GM12891 (cell line): ENCODE results near the gene KIF3C.
"Not testable (repeated sequence)": the region's sequence is repeated elsewhere in the genome, so short reads cannot be mapped to it uniquely, and the experiment has no call there.

Experiments used
- DNase-seq: peaks from one replicate; pipeline ENCODE4 v3.0.0; 2011; ENCODE audit warnings: low spot score; ENCODE audit not compliant: insufficient read length
- FAIRE-seq: peaks from 2 replicates; lab custom pipeline; 2011; peaks lifted over from hg19 to GRCh38; lab: Jason Lieb, UNC
- PAX5 ChIP-seq: IDR thresholded peaks from 2 replicates; pipeline ENCODE4 v1.6.1; 2011; ENCODE audit warnings: low read length, moderate library complexity, mild to moderate bottlenecking; ENCODE audit not compliant: insufficient read depth, severe bottlenecking
- POLR2A ChIP-seq: IDR thresholded peaks from 2 replicates; pipeline ENCODE4 v1.6.1; 2011; ENCODE audit warnings: low read depth, low read length, control low read depth
- POLR2AphosphoS5 ChIP-seq: IDR thresholded peaks from 2 replicates; pipeline ENCODE4 v1.6.1; 2011; ENCODE audit warnings: low read depth, low read length, control low read depth
- POU2F2 ChIP-seq: IDR thresholded peaks from 2 replicates; pipeline ENCODE4 v1.6.1; 2011; ENCODE audit warnings: low read depth, mild to moderate bottlenecking, control low read depth, low read length, moderate library complexity
- SPI1 ChIP-seq: IDR thresholded peaks from 2 replicates; pipeline ENCODE4 v1.6.1; 2011; ENCODE audit warnings: low read depth, low read length, control low read depth
- TAF1 ChIP-seq: IDR thresholded peaks from 2 replicates; pipeline ENCODE4 v1.6.1; 2011; ENCODE audit warnings: low read depth, low read length, control low read depth

KIF3C gene

DNA sequence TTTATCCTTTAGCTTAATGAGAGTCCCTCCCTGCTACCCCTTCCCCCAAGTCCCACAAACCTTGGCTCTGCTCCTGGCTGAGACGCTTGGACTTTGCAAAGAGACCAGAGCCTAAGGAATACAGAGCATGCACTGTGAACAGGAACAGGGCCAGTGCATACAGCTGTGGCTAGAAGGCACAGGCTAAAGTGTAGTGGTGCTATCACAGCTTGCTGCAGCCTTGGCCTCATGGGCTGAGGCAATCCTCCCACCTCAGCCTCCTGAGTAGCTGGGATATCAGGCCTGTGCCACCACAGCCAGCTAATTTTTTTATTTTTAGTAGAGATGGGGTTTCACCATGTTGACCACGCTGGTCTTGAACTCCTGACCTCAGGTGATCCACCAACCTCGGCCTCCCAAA, 64.5 kb downstream of the KIF3C start:
- TF ChIP-seq POLR2A (no peak), TAF1 (no peak), PAX5 (no peak), POLR2AphosphoS5 (no peak), POU2F2 (no peak), SPI1 (no peak)
- DNase-seq: no peak
- no peak for FAIRE-seq

DNA sequence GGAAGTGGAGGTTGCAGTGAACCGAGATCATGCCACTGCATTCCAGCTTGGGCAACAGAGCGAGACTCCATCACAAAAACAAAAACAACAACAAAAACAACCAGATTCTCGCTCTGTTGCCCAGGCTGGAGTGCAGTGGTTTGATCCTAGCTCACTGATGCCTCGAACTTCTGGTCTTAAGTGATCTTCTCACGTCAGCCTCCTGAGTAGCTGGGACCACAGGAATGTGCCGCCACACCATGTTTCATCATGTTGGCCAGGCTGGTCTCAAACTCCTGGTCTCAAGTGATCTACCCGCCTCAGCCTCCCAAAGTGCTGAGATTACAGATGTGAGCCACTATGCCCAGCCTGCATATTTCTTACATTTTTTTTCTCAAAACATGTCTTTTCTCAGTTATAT, 64.9 kb downstream of the KIF3C start:
- not testable (repeated sequence) for DNase-seq, FAIRE-seq

DNA sequence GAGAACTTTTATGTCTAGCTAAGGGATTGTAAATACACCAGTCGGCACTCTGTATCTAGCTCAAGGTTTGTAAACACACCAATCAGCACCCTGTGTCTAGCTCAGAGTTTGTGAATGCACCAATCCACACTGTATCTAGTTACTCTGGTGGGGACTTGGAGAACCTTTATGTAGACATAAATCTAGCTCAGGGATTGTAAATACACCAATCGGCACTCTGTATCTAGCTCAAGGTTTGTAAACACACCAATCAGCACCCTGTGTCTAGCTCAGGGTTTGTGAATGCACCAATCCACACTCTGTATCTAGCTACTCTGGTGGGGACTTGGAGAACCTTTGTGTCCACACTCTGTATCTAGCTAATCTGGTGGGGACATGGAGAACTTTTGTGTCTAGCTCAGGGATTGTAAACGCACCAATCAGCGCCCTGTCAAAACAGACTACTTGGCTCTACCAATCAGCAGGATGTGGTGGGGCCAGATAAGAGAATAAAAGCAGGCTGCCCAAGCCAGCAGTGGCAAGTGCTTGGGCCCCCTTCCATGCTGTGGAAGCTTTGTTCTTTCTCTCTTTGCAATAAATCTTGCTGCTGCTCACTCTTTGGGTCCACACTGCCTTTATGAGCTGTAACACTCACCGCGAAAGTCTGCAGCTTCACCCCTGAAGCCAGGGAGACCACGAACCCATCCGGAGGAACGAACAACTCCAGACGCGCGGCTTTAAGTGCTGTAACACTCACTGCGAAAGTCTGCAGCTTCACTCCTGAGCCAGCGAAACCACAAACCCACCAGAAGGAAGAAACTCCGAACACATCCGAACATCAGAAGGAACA, 66.1 kb downstream of the KIF3C start:
- not testable (repeated sequence) for FAIRE-seq, DNase-seq

DNA sequence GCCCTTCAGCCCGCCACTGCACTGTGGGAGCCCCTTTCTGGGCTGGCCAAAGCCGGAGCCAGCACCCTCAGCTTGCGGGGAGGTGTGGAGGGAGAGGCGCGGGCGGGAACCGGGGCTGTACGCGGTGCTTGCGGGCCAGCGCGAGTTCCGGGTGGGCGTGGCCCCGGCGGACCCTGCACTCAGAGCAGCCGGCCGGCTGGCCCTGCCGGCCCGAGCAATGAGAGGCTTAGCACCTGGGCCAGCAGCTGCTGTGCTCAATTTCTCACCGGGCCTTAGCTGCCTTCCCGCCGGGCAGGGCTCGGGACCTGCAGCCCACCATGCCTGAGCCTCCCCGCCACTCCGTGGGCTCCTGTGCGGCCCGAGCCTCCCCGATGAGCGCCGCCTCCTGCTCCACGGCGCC, 66.9 kb downstream of the KIF3C start:
- not testable (repeated sequence) for FAIRE-seq

DNA sequence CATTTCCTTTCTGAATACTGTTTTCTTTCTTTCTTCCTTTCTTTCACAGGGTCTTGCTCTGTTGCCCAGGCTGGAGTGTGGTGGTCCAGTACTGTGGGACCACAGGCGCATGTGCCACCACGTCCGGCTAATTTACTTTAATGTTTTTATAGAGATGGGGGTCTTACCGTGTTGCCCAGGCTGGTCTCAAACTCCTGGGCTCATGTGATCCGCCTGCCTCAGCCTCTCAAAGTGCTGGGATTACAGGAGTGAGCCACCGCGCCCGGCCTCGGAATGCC, 68.7 kb downstream of the KIF3C start:
- FAIRE-seq, DNase-seq: not testable (repeated sequence)

More for the DNA sequence above, 66.9 kb downstream of the KIF3C start:
- not testable (repeated sequence) for DNase-seq

DNA sequence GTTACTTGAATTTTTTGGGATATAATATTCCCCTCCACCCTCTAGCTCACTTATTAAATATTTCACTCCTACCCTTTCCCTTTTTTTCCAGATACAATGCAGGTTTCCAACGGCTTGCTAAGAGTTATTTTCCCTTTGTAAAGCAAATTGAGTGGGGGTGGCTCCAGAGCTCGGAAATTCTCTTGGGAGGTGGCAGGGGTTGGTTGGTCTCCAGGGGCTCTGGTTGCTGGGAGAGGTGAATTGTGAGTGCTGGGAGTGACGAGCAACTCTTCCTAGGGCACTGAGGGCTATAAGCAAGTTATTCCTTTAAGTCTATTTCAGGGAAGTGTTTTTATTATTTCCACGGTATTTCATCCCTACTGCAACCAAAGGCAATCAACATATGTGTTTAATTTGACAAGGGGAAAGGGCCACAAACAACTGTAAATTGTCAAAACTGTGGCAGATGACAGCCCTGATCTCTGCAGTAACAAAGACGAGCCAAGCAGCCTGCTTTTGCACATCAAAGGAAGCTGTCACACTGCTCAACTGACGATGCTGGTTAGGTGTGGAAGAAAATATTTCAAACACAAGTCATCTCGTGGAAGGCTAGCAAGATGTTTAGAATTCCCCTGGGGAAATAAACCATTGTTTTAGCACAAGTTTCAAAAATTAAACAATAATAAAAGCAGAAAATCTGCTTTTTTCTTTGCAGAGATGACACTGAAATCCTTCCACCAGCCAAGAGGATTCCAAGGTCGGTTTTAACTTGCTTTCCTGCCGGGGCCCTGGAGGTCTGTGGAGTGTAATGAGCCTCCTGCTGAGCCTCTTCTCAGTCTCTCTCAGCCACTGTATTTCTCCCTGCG, 69.2 kb downstream of the KIF3C start:
- TF ChIP-seq TAF1 (no peak), POLR2A (no peak), PAX5 (no peak), SPI1 (no peak), POU2F2 (no peak), POLR2AphosphoS5 (no peak)
- FAIRE-seq (no peak), DNase-seq (no peak)

DNA sequence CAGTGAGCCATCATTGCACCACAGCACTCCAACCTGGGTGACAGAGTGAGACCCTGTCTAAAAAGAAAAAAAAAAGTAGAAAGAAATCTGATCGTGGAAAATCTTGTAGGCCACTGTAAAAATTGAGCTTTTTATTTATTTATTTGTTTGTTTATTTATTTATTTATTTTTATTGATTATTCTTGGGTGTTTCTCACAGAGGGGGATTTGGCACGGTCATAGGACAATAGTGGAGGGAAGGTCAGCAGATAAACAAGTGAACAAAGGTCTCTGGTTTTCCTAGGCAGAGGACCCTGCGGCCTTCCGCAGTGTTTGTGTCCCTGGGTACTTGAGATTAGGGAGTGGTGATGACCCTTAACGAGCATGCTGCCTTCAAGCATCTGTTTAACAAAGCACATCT, 72.7 kb downstream of the KIF3C start:
- not testable (repeated sequence) for FAIRE-seq

DNA sequence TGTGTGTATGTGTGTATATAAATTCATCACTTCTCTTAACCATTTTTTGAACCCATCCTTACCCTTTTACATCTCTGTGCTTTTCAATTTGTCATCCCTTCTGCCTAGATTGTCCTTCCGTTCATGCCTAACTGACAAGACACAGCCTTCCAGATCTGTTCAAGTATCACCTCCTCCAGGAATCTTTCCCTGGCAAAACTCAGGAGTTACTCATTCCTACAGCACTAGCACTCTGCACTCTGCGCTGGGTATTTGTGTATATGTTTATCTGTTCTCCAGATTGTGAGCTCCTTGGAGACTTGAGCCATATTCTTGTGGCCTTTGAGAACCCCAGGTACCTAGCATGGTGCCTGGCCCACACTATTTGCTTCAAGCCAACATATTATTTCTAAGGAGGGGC, 77.2 kb downstream of the KIF3C start:
- DNase-seq (no peak), FAIRE-seq (no peak)
- no peak for TF ChIP-seq POU2F2
- no peak for TF ChIP-seq PAX5
- no peak for TF ChIP-seq POLR2A
- TF ChIP-seq TAF1: no peak

More for the DNA sequence above, 72.7 kb downstream of the KIF3C start:
- not testable (repeated sequence) for DNase-seq

DNA sequence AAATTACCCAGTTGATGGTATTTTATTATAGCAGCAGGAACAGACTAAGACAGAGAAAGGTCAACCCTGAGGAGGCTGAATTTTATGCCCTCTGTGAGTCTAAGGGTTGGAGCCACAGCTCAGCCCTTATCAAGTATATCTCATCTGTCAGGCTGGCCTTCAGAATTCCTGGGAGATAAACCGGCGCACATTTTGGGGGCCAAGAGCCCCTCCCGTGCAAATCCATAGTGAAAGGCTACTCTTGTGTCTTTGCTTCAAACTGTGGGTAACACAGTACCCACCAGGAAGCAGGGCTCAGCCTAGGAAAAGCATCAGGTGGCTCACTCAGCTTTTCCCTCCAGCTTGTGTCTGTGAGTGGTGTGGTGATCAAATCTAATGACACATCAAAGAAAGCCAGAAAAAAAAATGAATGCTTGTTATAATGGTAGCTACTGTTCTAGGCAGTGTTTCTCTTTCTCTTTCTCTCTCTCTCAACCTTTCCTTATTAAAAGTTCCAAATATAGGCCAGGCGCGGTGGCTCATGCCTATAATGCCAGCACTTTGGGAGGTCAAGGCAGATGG, 79.0 kb downstream of the KIF3C start:
- DNase-seq (no peak), FAIRE-seq (no peak)
- TF ChIP-seq PAX5: no peak
- TF ChIP-seq POLR2AphosphoS5: no peak
- no peak for TF ChIP-seq SPI1
- no peak for TF ChIP-seq POU2F2
- no peak for TF ChIP-seq TAF1
- no peak for TF ChIP-seq POLR2A

DNA sequence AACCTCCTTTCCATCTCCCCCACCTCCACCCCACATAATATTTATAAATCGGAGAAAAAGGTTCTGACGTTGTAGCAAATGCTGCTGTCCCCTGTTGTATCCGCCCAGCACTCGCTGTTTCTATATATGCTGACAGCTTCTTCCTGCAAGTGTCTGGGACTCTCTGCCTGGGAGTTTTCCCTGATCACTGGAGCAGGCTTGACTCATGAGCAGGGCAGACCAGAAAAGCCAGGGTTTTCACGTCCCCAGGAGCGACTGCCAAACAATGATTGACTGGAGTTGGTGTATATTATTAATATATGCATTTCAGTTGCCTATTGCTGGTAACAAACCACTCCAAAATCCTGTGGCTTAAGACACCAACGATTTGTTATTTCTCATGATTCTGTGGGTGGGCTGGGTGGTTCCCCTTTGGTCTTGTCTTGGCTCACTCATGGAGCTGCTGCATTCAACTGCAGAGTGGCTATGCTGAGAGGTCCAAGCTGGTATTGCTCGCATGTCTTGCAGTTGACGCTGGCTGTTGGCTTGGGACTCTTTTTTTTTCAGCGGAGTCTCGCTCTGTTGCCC, 82.8 kb downstream of the KIF3C start:
- no peak for FAIRE-seq
- no peak for DNase-seq
- no peak for TF ChIP-seq PAX5
- TF ChIP-seq TAF1: no peak
- no peak for TF ChIP-seq SPI1
- TF ChIP-seq POU2F2: no peak
- TF ChIP-seq POLR2A: no peak
- no peak for TF ChIP-seq POLR2AphosphoS5

DNA sequence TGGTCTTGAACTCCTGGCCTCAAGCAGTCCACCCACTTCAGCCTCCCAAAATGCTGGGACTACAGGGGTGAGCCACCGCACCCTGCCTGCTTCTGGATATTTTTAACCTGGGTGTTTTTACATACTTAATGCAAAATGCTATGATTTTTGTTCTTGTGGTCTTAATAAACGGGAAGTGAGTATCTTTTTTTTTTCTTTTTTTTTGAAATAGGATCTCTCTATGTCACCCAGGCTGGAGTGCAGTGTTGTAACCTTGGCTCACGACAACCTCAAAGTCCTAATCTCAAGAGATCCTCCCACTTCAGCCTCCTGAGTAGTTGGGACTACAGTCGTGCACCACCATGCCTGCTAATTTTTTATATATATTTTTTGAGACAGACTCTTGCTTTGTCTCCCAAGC, 84.8 kb downstream of the KIF3C start:
- no peak for FAIRE-seq
- TF ChIP-seq SPI1: peak; percentile 80
- no peak for TF ChIP-seq PAX5
- DNase-seq: no peak

DNA sequence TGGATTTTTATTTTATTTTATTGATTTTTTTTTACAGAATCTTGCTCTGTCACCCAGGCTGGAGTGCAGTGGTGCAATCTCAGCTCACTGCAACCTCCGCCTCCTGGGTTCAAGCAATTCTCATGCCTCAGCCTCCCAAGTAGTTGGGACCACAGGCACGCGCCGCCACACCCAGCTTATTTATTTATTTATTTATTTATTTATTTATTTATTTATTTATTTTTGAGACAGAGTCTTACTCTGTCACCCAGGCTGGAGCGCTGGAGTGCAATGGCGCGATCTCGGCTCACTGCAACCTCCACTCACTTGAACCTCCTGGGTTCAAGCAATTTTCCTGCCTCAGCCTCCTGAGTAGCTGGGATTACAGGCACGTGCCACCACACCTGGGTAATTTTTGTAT, 86.0 kb downstream of the KIF3C start:
- not testable (repeated sequence) for FAIRE-seq

More for the DNA sequence above, 86.0 kb downstream of the KIF3C start:
- not testable (repeated sequence) for DNase-seq
